Upper lobe of left lung (tissue), 6 donors: ENCODE results near the gene L3MBTL3. TPM values are rescaled to one million over a fixed set of nuclear protein-coding genes. Genes with fewer than 3 reads are reported as not detected.
A peak's percentile ranks its signal among the peaks of the same experiment; 100 is the strongest.
"Not testable (repeated sequence)": the region's sequence is repeated elsewhere in the genome, so short reads cannot be mapped to it uniquely, and the experiment has no call there.

ENCODE experiments used
- ATAC-seq, 2 donors: fragments of 200-7000 bp; cut with Tn5 transposase; one replicate each; pipeline ENCODE4 v1.9.1; 2022; ENCODE audit warnings: mild to moderate bottlenecking in 2 of 2, moderate library complexity in 2 of 2; ENCODE audit not compliant: low FRiP score in 2 of 2
- DNase-seq, 2 donors: peaks; one replicate each; pipeline ENCODE4 v3.0.0-alpha.2; 2019 to 2020
- H3K27ac ChIP-seq, 4 donors: fragments of 200-600 bp; sonication (generic); one replicate each; pipeline ENCODE4 v1.5.1; 2016 to 2019
- H3K27me3 ChIP-seq, 4 donors: fragments of 200-600 bp; sonication (generic); one replicate each; pipeline ENCODE4 v1.5.1; 2017 to 2019
- H3K36me3 ChIP-seq, 4 donors: fragments of 200-600 bp; sonication (generic); one replicate each; pipeline ENCODE4 v1.5.1; 2016 to 2019
- H3K4me1 ChIP-seq, 4 donors: fragments of 200-600 bp; sonication (generic); one replicate each; pipeline ENCODE4 v1.5.1; 2018 to 2019
- H3K4me3 ChIP-seq, 4 donors: fragments of 200-600 bp; sonication (generic); one replicate each; pipeline ENCODE4 v1.5.1; 2017 to 2019; ENCODE audit warnings: mild to moderate bottlenecking in 2 of 4, moderate library complexity in 1 of 4
- H3K9me3 ChIP-seq, 4 donors: fragments of 200-600 bp; sonication (generic); one replicate each; pipeline ENCODE4 v1.5.1; 2018 to 2019
- CTCF ChIP-seq, 6 experiments: fragments of 450-650 bp in 4 of 6; fragments of 200-600 bp in 2 of 6; sonication (generic) in 2 of 6; IDR thresholded peaks; one replicate each; pipeline ENCODE4 v1.5.1; 2016 to 2019; ENCODE audit warnings: antibody characterized with exemption in 6 of 6
- EP300 ChIP-seq, 4 donors: sonication (generic); formaldehyde crosslinking; IDR thresholded peaks; one replicate each; pipeline ENCODE4 v1.5.1; 2017; ENCODE audit warnings: antibody characterized with exemption in 4 of 4, control low read depth in 2 of 4
- POLR2A ChIP-seq, 4 donors: fragments of 450-650 bp; IDR thresholded peaks; one replicate each; pipeline ENCODE4 v1.5.1; 2016 to 2017; ENCODE audit warnings: antibody characterized with exemption in 4 of 4, mild to moderate bottlenecking in 2 of 4
- POLR2AphosphoS5 ChIP-seq, 2 donors: sonication (generic); formaldehyde crosslinking; IDR thresholded peaks; one replicate each; pipeline ENCODE4 v1.5.1; 2017; ENCODE audit warnings: antibody characterized with exemption in 2 of 2
- WGBS, 2 donors: methylation state at CpG; one replicate each; pipeline ENCODE4 v1.1.5; 2017 to 2018; 5-methylcytosine and 5-hydroxymethylcytosine counted together
- total RNA-seq, 6 donors: library from RNA; depleted of rRNA in 4 of 6; stranded (reverse); fragments of >200 nt in 4 of 6; gene quantifications; one replicate each; pipeline versions ENCODE4 v1.1.0 to v1.2.1, GENCODE V29; 2016 to 2021
- donor health status: DM: no; HTN: no; CAD: no; lungs with moderate emphysema.
- donor health status: DM: no; HTN: yes; CAD: no; lungs with severe emphysema.

The L3MBTL3 gene
- total RNA-seq, 6 donors from 2014 or later = 3.2 to 9.3 (median 6.5) TPM

GRCh38 chr6:130161683-130162404 lies 143.5 kb downstream of the L3MBTL3 start:
- H3K36me3 ChIP-seq = no peaks in the 10 kb centered on the region
- no peak for ATAC-seq

DNA sequence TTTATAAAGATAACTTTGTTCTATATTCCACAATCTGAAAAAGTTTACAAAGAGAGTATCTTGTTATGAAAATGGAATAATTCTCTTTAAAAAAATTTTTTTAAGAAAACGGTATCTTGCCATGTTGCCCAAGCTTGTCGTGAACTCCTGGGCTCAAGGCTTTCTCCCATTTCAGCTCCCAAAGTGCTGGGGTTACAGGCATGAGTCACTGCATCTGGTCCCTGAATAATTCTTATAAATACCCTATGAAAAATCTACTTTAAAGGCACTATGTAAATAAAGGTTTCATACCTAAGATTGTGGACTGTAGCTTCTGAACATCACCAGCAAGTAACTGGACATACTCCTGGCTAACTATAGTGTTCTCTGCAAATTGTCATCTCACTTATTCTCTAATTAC lies 144.0 kb downstream of the L3MBTL3 start:
- no peaks in the 10 kb centered on the region for H3K36me3 ChIP-seq
- WGBS, 2 donors = 85 to 93% methylated on average over 2 of the region's 2 CpGs
- ATAC-seq = no peak
- peaks cover 0 to 4% (median 0%) of the 10 kb centered on the region in 4 donors for H3K9me3 ChIP-seq
- H3K27me3 ChIP-seq = no peaks in the 10 kb centered on the region
- no peak for TF ChIP-seq EP300 (IDR thresholded peaks at IDR 0.05)
- TF ChIP-seq POLR2AphosphoS5 (IDR thresholded peaks at IDR 0.05) = no peak
- TF ChIP-seq POLR2A (IDR thresholded peaks at IDR 0.05) = no peak
- TF ChIP-seq CTCF (IDR thresholded peaks at IDR 0.05) = no peak
- H3K4me3 ChIP-seq = no peak overlapping the region
- no peak for DNase-seq
- H3K4me1 ChIP-seq = no peaks in the 10 kb centered on the region
- no peak overlapping the region for H3K27ac ChIP-seq

More at GRCh38 chr6:130161683-130162404, 143.5 kb downstream of the L3MBTL3 start:
- TF ChIP-seq POLR2AphosphoS5 (IDR thresholded peaks at IDR 0.05) (peak in 1 of 2 donors; percentile 70), EP300 (IDR thresholded peaks at IDR 0.05) (no peak), CTCF (IDR thresholded peaks at IDR 0.05) (no peak), POLR2A (IDR thresholded peaks at IDR 0.05) (no peak)
- H3K27ac ChIP-seq = peak overlapping the region in 1 of 4 donors; percentile 20
- no peaks in the 10 kb centered on the region for H3K27me3 ChIP-seq
- H3K4me1 ChIP-seq = no peaks in the 10 kb centered on the region
- WGBS, 2 donors = 63 to 65% methylated on average over 6 of the region's 6 CpGs
- no peak overlapping the region for H3K4me3 ChIP-seq
- peaks cover 0 to 4% (median 0%) of the 10 kb centered on the region in 4 donors for H3K9me3 ChIP-seq
- peak in 1 of 2 donors; percentile 23 for DNase-seq

- ATAC-seq (no peak), DNase-seq (no peak)
- 94 to 96% methylated on average over 2 of the region's 2 CpGs for WGBS, 2 donors
- Histone ChIP-seq H3K4me3 (no peak overlapping the region), H3K9me3 (peaks cover 0 to 4% (median 0%) of the 10 kb centered on the region in 4 donors), H3K4me1 (no peaks in the 10 kb centered on the region), H3K36me3 (no peaks in the 10 kb centered on the region), H3K27me3 (no peaks in the 10 kb centered on the region), H3K27ac (no peak overlapping the region)
- TF ChIP-seq POLR2A (IDR thresholded peaks at IDR 0.05) (no peak), CTCF (IDR thresholded peaks at IDR 0.05) (no peak), EP300 (IDR thresholded peaks at IDR 0.05) (no peak), POLR2AphosphoS5 (IDR thresholded peaks at IDR 0.05) (no peak)
Measured at GRCh38 chr6:130163266-130163665, 144.9 kb downstream of the L3MBTL3 start.

DNA sequence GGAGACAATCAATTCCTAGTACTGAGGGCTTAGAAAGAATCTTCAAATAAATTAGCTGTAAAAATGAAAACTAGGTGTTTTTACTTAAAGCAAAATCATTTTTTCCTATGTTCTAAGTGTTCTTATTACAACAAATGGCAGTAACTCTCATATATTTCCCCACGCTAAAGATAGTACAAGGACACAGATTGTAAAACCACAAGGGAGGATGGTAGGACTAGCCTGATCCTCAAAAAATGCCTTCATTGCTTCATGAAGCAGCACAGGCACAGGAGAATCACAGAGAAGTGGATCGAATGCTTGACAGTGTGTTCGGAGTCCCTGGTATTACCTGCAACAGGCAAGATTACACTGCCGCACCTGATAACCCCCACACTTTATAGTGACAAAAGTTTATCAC lies 145.9 kb downstream of the L3MBTL3 start:
- Histone ChIP-seq H3K4me3 (no peak overlapping the region), H3K4me1 (no peaks in the 10 kb centered on the region), H3K27ac (no peak overlapping the region), H3K36me3 (no peaks in the 10 kb centered on the region), H3K27me3 (no peaks in the 10 kb centered on the region), H3K9me3 (no peaks in the 10 kb centered on the region)
- DNase-seq (no peak), ATAC-seq (no peak)
- 72 to 77% methylated on average over 4 of the region's 4 CpGs for WGBS, 2 donors
- TF ChIP-seq CTCF (IDR thresholded peaks at IDR 0.05) (no peak), EP300 (IDR thresholded peaks at IDR 0.05) (no peak), POLR2A (IDR thresholded peaks at IDR 0.05) (no peak), POLR2AphosphoS5 (IDR thresholded peaks at IDR 0.05) (no peak)

DNA sequence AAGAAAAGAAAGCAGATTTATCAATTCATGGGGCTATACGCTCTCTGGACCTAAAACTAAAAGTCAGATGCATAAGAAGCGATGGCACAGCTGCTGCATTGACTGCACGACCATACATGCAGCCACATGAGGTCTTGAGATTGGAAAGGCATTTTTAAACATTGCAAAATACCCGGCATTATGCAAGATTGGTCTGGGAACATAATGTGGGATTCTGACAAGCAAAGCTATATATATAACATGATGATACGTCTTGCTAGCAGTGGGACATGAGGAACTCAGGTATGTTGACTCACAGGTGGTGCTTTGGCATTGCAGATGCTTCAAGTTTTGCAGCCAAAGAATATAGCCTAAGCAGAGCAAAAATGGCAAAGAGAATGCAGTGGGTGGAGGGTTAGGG lies 149.3 kb downstream of the L3MBTL3 start:
- TF ChIP-seq EP300 (IDR thresholded peaks at IDR 0.05) (no peak), POLR2AphosphoS5 (IDR thresholded peaks at IDR 0.05) (no peak), POLR2A (IDR thresholded peaks at IDR 0.05) (no peak), CTCF (IDR thresholded peaks at IDR 0.05) (no peak)
- Histone ChIP-seq H3K36me3 (no peaks in the 10 kb centered on the region), H3K9me3 (no peaks in the 10 kb centered on the region), H3K4me1 (no peaks in the 10 kb centered on the region), H3K27me3 (no peaks in the 10 kb centered on the region), H3K27ac (no peak overlapping the region), H3K4me3 (no peak overlapping the region)
- WGBS, 2 donors = 59 to 63% methylated on average over 5 of the region's 5 CpGs
- DNase-seq (no peak), ATAC-seq (no peak)

GRCh38 chr6:130170160-130170559 lies 151.8 kb downstream of the L3MBTL3 start:
- H3K27me3 ChIP-seq, DNase-seq, H3K4me1 ChIP-seq, H3K4me3 ChIP-seq, H3K36me3 ChIP-seq, H3K9me3 ChIP-seq, H3K27ac ChIP-seq, ATAC-seq: not testable (repeated sequence)
- WGBS, 2 donors = 83 to 92% methylated on average over 4 of the region's 4 CpGs

DNA sequence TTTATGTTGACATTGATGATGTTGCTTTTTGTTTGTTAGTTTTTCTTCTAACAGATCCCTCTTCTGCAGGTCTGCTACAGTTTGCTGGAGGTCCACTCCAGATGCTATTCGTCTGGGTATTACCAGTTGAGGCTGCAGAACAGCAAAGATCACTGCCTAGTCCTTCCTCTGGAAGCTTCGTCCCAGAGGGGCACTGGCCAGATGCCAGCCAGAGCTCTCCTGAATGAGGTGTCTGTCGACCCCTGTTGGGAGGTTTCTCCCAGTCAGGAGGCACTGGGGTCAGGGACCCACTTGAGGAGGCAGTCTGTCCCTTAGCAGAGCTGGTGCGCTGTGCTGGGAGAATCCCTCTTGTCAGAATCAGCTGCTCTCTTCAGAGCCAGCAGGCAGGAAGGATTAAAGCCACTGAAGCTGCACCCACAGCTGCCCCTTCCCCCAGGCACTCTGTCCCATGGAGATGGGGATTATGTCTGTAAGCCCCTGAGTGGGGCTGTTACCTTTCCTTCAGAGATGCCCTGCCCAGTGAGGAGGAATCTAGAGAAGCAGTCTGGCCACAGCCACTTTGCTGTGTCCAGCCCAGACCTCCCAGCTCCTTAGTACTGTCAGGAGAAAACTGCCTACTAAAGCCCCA lies 155.1 kb downstream of the L3MBTL3 start:
- H3K4me1 ChIP-seq, DNase-seq, H3K9me3 ChIP-seq, H3K36me3 ChIP-seq, H3K27ac ChIP-seq, ATAC-seq, H3K27me3 ChIP-seq, H3K4me3 ChIP-seq: not testable (repeated sequence)
- 80 to 85% methylated on average over 3 to 4 of the region's 4 CpGs for WGBS, 2 donors
